Putamen (tissue), 1 donor: Measurements from ENCODE around the gene IGF2R.
"Not testable (repeated sequence)": the region's sequence is repeated elsewhere in the genome, so short reads cannot be mapped to it uniquely, and the experiment has no call there.

Experiments used
- DNase-seq: peaks from one replicate; pipeline ENCODE4 v3.0.0-alpha.2; 2016; ENCODE audit warnings: low spot score

The IGF2R gene

GRCh38 chr6:159968295-159969203 lies at the start of gene IGF2R:
Gene IGF2R, plus strand, starts transcription at chr6:159969082. Its CDS starts 165 bp downstream, at chr6:159969247.
- peak; percentile 86 for DNase-seq

- no peak for DNase-seq
Observed at GRCh38 chr6:159919800-159920199, 49.1 kb upstream of the IGF2R start.

- not testable (repeated sequence) for DNase-seq
Observed at GRCh38 chr6:159924150-159924549, 44.7 kb upstream of the IGF2R start.

GRCh38 chr6:159926542-159927203 lies 42.2 kb upstream of the IGF2R start:
- no peak for DNase-seq

- no peak for DNase-seq
Observed at GRCh38 chr6:159929819-159930218, 39.1 kb upstream of the IGF2R start.

- DNase-seq = no peak
Observed at GRCh38 chr6:159931112-159931511, 37.8 kb upstream of the IGF2R start.

- no peak for DNase-seq
Observed at GRCh38 chr6:159931846-159932245, 37.0 kb upstream of the IGF2R start.

- no peak for DNase-seq
Observed at GRCh38 chr6:159933077-159933476, 35.8 kb upstream of the IGF2R start.

GRCh38 chr6:159934181-159934580 lies 34.7 kb upstream of the IGF2R start:
- DNase-seq = no peak

GRCh38 chr6:159935065-159935464 lies 33.8 kb upstream of the IGF2R start:
- no peak for DNase-seq

- DNase-seq = no peak
Observed at GRCh38 chr6:159935633-159936032, 33.2 kb upstream of the IGF2R start.

GRCh38 chr6:159939591-159940016 lies 29.3 kb upstream of the IGF2R start:
- DNase-seq = no peak

- peak; percentile 13 for DNase-seq
Observed at GRCh38 chr6:159941286-159942113, 27.4 kb upstream of the IGF2R start.

- DNase-seq = no peak
Observed at GRCh38 chr6:159943101-159943632, 25.7 kb upstream of the IGF2R start.

- DNase-seq = no peak
Observed at GRCh38 chr6:159943968-159944598, 24.8 kb upstream of the IGF2R start.

- DNase-seq = no peak
Observed at GRCh38 chr6:159945801-159946392, 23.0 kb upstream of the IGF2R start.

GRCh38 chr6:159946912-159947311 lies 22.0 kb upstream of the IGF2R start:
- DNase-seq = no peak

GRCh38 chr6:159948199-159948598 lies 20.7 kb upstream of the IGF2R start:
- DNase-seq = no peak

GRCh38 chr6:159951772-159952171 lies 17.1 kb upstream of the IGF2R start:
- DNase-seq = no peak

GRCh38 chr6:159952289-159953005 lies 16.4 kb upstream of the IGF2R start:
- no peak for DNase-seq
